Measurements from ENCODE around the gene LRP1B. TPM values are rescaled to one million over a fixed set of nuclear protein-coding genes. Genes with fewer than 3 reads are reported as not detected.

Gene LRP1B
- total RNA-seq, 1 donor from 2014 or later: 0.25 TPM

GRCh38 chr2:141805302-141805701 lies 325.5 kb downstream of the LRP1B start:
- no peaks in the 10 kb centered on the region for H3K9me3 Mint-ChIP-seq (ENCODE audit: low read depth)
- H3K36me3 Mint-ChIP-seq (ENCODE audit: low read depth): no peaks in the 10 kb centered on the region
- H3K27ac Mint-ChIP-seq (ENCODE audit: unreplicated experiment): no peak overlapping the region
- no peak for DNase-seq (ENCODE audit: low spot score)
- no peaks in the 10 kb centered on the region for H3K4me1 Mint-ChIP-seq (ENCODE audit: low read depth)
- no peak for TF ChIP-seq CTCF (IDR thresholded peaks at IDR 0.05)
- H3K4me3 Mint-ChIP-seq (ENCODE audit: unreplicated experiment): no peak overlapping the region
- H3K27me3 Mint-ChIP-seq (ENCODE audit: low read depth): no peaks in the 10 kb centered on the region

- no peak for DNase-seq (ENCODE audit: low spot score)
- Mint-ChIP-seq H3K9me3 (ENCODE audit: low read depth) (no peaks in the 10 kb centered on the region), H3K27ac (ENCODE audit: unreplicated experiment) (no peak overlapping the region), H3K4me1 (ENCODE audit: low read depth) (no peaks in the 10 kb centered on the region), H3K4me3 (ENCODE audit: unreplicated experiment) (no peak overlapping the region), H3K36me3 (ENCODE audit: low read depth) (no peaks in the 10 kb centered on the region), H3K27me3 (ENCODE audit: low read depth) (peaks cover 1% of the 10 kb centered on the region)
- TF ChIP-seq CTCF (IDR thresholded peaks at IDR 0.05): no peak
Observed at GRCh38 chr2:141796449-141796848, 334.4 kb downstream of the LRP1B start.

- H3K9me3 Mint-ChIP-seq (ENCODE audit: low read depth): no peaks in the 10 kb centered on the region
- TF ChIP-seq CTCF (IDR thresholded peaks at IDR 0.05): no peak
- H3K4me3 Mint-ChIP-seq (ENCODE audit: unreplicated experiment): no peak overlapping the region
- H3K27ac Mint-ChIP-seq (ENCODE audit: unreplicated experiment): no peak overlapping the region
- H3K36me3 Mint-ChIP-seq (ENCODE audit: low read depth): no peaks in the 10 kb centered on the region
- DNase-seq (ENCODE audit: low spot score): no peak
- peaks cover 1% of the 10 kb centered on the region for H3K27me3 Mint-ChIP-seq (ENCODE audit: low read depth)
- no peaks in the 10 kb centered on the region for H3K4me1 Mint-ChIP-seq (ENCODE audit: low read depth)
Observed at GRCh38 chr2:141791521-141791920, 339.3 kb downstream of the LRP1B start.

- Mint-ChIP-seq H3K4me3 (ENCODE audit: unreplicated experiment) (no peak overlapping the region), H3K9me3 (ENCODE audit: low read depth) (no peaks in the 10 kb centered on the region), H3K27me3 (ENCODE audit: low read depth) (peaks cover 6% of the 10 kb centered on the region), H3K36me3 (ENCODE audit: low read depth) (no peaks in the 10 kb centered on the region), H3K4me1 (ENCODE audit: low read depth) (peaks cover 4% of the 10 kb centered on the region), H3K27ac (ENCODE audit: unreplicated experiment) (no peak overlapping the region)
- TF ChIP-seq CTCF (IDR thresholded peaks at IDR 0.05): no peak
- no peak for DNase-seq (ENCODE audit: low spot score)
Observed at GRCh38 chr2:141782574-141782973, 348.2 kb downstream of the LRP1B start.

- Mint-ChIP-seq H3K9me3 (ENCODE audit: low read depth) (no peaks in the 10 kb centered on the region), H3K27me3 (ENCODE audit: low read depth) (peaks cover 6% of the 10 kb centered on the region), H3K4me1 (ENCODE audit: low read depth) (peaks cover 4% of the 10 kb centered on the region), H3K27ac (ENCODE audit: unreplicated experiment) (no peak overlapping the region), H3K36me3 (ENCODE audit: low read depth) (no peaks in the 10 kb centered on the region), H3K4me3 (ENCODE audit: unreplicated experiment) (no peak overlapping the region)
- no peak for TF ChIP-seq CTCF (IDR thresholded peaks at IDR 0.05)
- DNase-seq (ENCODE audit: low spot score): no peak
Observed at GRCh38 chr2:141778315-141778835, 352.4 kb downstream of the LRP1B start.
